ENCODE data around the gene IL1R2. TPM values are rescaled to one million over a fixed set of nuclear protein-coding genes. Genes with fewer than 3 reads are reported as not detected.
A peak's percentile ranks its signal among the peaks of the same experiment; 100 is the strongest.

The IL1R2 gene
- total RNA-seq, 2 donors from 2014 or later = 18.3 to 47.7 TPM

DNA sequence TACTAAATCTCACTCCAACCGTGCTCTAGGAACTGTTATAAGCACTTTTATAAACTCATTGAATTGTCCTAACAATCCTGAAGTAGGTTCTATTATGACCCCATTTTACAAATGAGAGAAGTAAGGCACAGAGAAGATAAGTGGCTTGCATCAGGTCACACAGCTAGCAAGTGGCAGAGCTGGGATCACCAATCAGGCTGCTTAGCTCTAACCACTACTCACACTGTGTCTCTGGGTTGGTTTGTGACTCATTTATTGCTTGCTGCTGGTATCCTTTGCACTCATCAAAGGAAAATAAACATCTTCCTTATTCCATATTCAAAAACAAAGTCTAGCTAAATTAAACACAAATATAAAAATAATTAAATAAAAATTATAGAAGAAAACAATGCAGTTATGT, 42.5 kb upstream of the IL1R2 start:
- ATAC-seq (ENCODE audit: insufficient number of reproducible peaks, low FRiP score, low read depth) (no peak), DNase-seq (ENCODE audit: low spot score) (no peak)
- H3K4me1 ChIP-seq (ENCODE audit: control insufficient read depth in 1 of 2, low read depth in 2 of 2) = no peaks in the 10 kb centered on the region
- H3K27me3 ChIP-seq (replicated peaks; ENCODE audit: insufficient read depth) = no peaks in the 10 kb centered on the region
- no peaks in the 10 kb centered on the region for H3K36me3 ChIP-seq
- no peak overlapping the region for H3K4me3 ChIP-seq
- no peaks in the 10 kb centered on the region for H3K9me3 ChIP-seq
- no peak for TF ChIP-seq CTCF (IDR thresholded peaks at IDR 0.05)
- H3K27ac ChIP-seq = no peak overlapping the region

DNA sequence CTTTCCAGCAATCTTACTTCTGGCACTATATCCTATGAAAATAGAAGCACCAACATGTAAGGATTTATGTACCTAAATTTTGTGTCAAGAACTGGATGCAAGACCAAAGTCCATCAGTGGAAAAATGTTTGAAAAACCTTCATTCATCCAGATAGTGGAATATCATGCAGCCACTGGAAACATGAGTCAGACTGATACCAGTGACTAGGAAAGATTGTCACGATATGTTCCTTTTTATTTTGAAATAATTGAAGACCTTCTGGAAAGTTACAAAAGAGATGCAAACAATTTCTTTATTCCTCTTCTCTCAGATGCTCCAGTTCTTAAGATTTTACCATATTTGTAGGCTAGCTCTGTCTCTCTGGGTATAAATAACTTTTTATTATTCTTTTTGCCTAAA, 40.5 kb upstream of the IL1R2 start:
- TF ChIP-seq CTCF (IDR thresholded peaks at IDR 0.05) = no peak
- H3K9me3 ChIP-seq = no peaks in the 10 kb centered on the region
- no peak overlapping the region for H3K27ac ChIP-seq
- no peak for DNase-seq (ENCODE audit: low spot score)
- H3K27me3 ChIP-seq (replicated peaks; ENCODE audit: insufficient read depth) = no peaks in the 10 kb centered on the region
- H3K4me1 ChIP-seq (ENCODE audit: control insufficient read depth in 1 of 2, low read depth in 2 of 2) = no peaks in the 10 kb centered on the region
- no peak for ATAC-seq (ENCODE audit: insufficient number of reproducible peaks, low FRiP score, low read depth)
- H3K36me3 ChIP-seq = no peaks in the 10 kb centered on the region
- H3K4me3 ChIP-seq = no peak overlapping the region

- H3K36me3 ChIP-seq = no peaks in the 10 kb centered on the region
- ATAC-seq (ENCODE audit: insufficient number of reproducible peaks, low FRiP score, low read depth) = no peak
- no peak for TF ChIP-seq CTCF (IDR thresholded peaks at IDR 0.05)
- H3K27ac ChIP-seq = no peak overlapping the region
- H3K9me3 ChIP-seq = no peaks in the 10 kb centered on the region
- no peaks in the 10 kb centered on the region for H3K4me1 ChIP-seq (ENCODE audit: control insufficient read depth in 1 of 2, low read depth in 2 of 2)
- H3K27me3 ChIP-seq (replicated peaks; ENCODE audit: insufficient read depth) = no peaks in the 10 kb centered on the region
- no peak for DNase-seq (ENCODE audit: low spot score)
- no peak overlapping the region for H3K4me3 ChIP-seq
Observed at GRCh38 chr2:101952551-101952950, 39.2 kb upstream of the IL1R2 start.

- H3K4me3 ChIP-seq = no peak overlapping the region
- no peaks in the 10 kb centered on the region for H3K27me3 ChIP-seq (replicated peaks; ENCODE audit: insufficient read depth)
- H3K4me1 ChIP-seq (ENCODE audit: control insufficient read depth in 1 of 2, low read depth in 2 of 2) = peaks cover 9 to 15% of the 10 kb centered on the region in 2 donors
- ATAC-seq (ENCODE audit: insufficient number of reproducible peaks, low FRiP score, low read depth) = no peak
- TF ChIP-seq CTCF (IDR thresholded peaks at IDR 0.05) = no peak
- H3K36me3 ChIP-seq = no peaks in the 10 kb centered on the region
- H3K27ac ChIP-seq = no peak overlapping the region
- no peak for DNase-seq (ENCODE audit: low spot score)
- H3K9me3 ChIP-seq = no peaks in the 10 kb centered on the region
Observed at GRCh38 chr2:101956465-101957438, 35.0 kb upstream of the IL1R2 start.

GRCh38 chr2:101958061-101958460, 33.7 kb upstream of the IL1R2 start:
- Histone ChIP-seq H3K27me3 (replicated peaks; ENCODE audit: insufficient read depth) (no peaks in the 10 kb centered on the region), H3K36me3 (no peaks in the 10 kb centered on the region), H3K27ac (peak overlapping the region in 1 of 2 donors; percentile 25), H3K4me3 (no peak overlapping the region), H3K4me1 (ENCODE audit: control insufficient read depth in 1 of 2, low read depth in 2 of 2) (peaks cover 15 to 22% of the 10 kb centered on the region in 2 donors), H3K9me3 (no peaks in the 10 kb centered on the region)
- DNase-seq (ENCODE audit: low spot score) = no peak
- no peak for ATAC-seq (ENCODE audit: insufficient number of reproducible peaks, low FRiP score, low read depth)
- TF ChIP-seq CTCF (IDR thresholded peaks at IDR 0.05) = no peak
